A673 (cell line): ENCODE data around the gene TBC1D16. TPM values are rescaled to one million over a fixed set of nuclear protein-coding genes. Genes with fewer than 3 reads are reported as not detected.

ENCODE experiments used
- BruUV-seq: library from RNA; stranded (reverse); fragments of 400-500 nt; replicated peaks from 2 replicates; lab custom pipeline; 2021; lab: Mats Ljungman, UMichigan
- CTCF ChIA-PET: fragments of 300-600 bp; sonication (Branson Sonifier 250); formaldehyde crosslinking; loops from one replicate; lab custom pipeline; 2022; ENCODE audit warnings: antibody characterized with exemption; lab: Charles Lee
- POLR2A ChIA-PET: fragments of 300-600 bp; sonication (Branson Sonifier 250); formaldehyde crosslinking; loops from one replicate; lab custom pipeline; 2022; ENCODE audit warnings: antibody characterized with exemption; ENCODE audit not compliant: low non-redundant PET; lab: Charles Lee
- DNase-seq: peaks from one replicate; pipeline ENCODE4 v3.0.0-alpha.2; 2015; ENCODE audit warnings: low spot score
- H3K27ac ChIP-seq: fragments of 200-600 bp; sonication (generic); 2 replicates; pipeline ENCODE4 v1.5.1; 2016; ENCODE audit warnings: mixed run types, low read depth, mild to moderate bottlenecking, mixed read lengths, antibody characterized with exemption, low read length; ENCODE audit not compliant: poor library complexity, severe bottlenecking
- H3K27me3 ChIP-seq: fragments of 200-600 bp; sonication (generic); replicated peaks from 2 replicates; pipeline ENCODE4 v1.6.1; 2017; ENCODE audit warnings: mixed run types, low read depth, mild to moderate bottlenecking, mixed read lengths, antibody characterized with exemption, low read length; ENCODE audit not compliant: insufficient read depth, poor library complexity
- H3K36me3 ChIP-seq: fragments of 200-600 bp; sonication (generic); 2 replicates; pipeline ENCODE4 v1.6.1; 2016; ENCODE audit warnings: mixed run types, mild to moderate bottlenecking, mixed read lengths, antibody characterized with exemption, low read length; ENCODE audit not compliant: insufficient read depth, poor library complexity, severe bottlenecking
- H3K4me1 ChIP-seq: fragments of 200-600 bp; sonication (generic); 2 replicates; pipeline ENCODE4 v1.6.1; 2017; ENCODE audit warnings: mixed run types, mild to moderate bottlenecking, mixed read lengths, antibody characterized with exemption, low read length; ENCODE audit not compliant: insufficient read depth, poor library complexity, severe bottlenecking
- H3K4me3 ChIP-seq: fragments of 200-600 bp; sonication (generic); 2 replicates; pipeline ENCODE4 v1.5.1; 2016; ENCODE audit warnings: low read depth, mixed run types, mild to moderate bottlenecking, mixed read lengths, low read length; ENCODE audit not compliant: poor library complexity, severe bottlenecking
- H3K9me3 ChIP-seq: fragments of 200-600 bp; sonication (generic); 2 replicates; pipeline ENCODE4 v1.6.1; 2016; ENCODE audit warnings: mixed run types, low read depth, mild to moderate bottlenecking, mixed read lengths, antibody characterized with exemption, low read length; ENCODE audit not compliant: poor library complexity, severe bottlenecking
- EZH2 ChIP-seq: fragments of 200-600 bp; sonication (generic); IDR thresholded peaks from 2 replicates; pipeline ENCODE4 v1.6.1; 2017; ENCODE audit warnings: borderline replicate concordance, low read depth, mild to moderate bottlenecking, mixed read lengths, antibody characterized with exemption, low read length; ENCODE audit not compliant: poor library complexity, severe bottlenecking
- intact Hi-C: fragments of 100-400 bp; cut with micrococcal nuclease; formaldehyde crosslinking; loops from one replicate; pipeline ENCODE4 v1.10.0; 2022; ENCODE audit not compliant: unreplicated experiment
- total RNA-seq: library from RNA; stranded (reverse); gene quantifications from 2 replicates; pipeline ENCODE4 v1.2.3, GENCODE V29; 2021
- TF ChIP-seq, protein P1 (sequence below): fragments of 300-800, 200-600 bp; sonication (generic); conservative IDR thresholded peaks from 2 replicates; pipeline ENCODE4 v1.5.1; 2017; ENCODE audit warnings: low read depth, mild to moderate bottlenecking, antibody characterized with exemption, low read length, moderate library complexity, mixed read lengths

TBC1D16 gene
- total RNA-seq, 1 experiment from 2014 or later, result 49.1 TPM

- DNase-seq, result no peak
- no peak overlapping the region for H3K27ac ChIP-seq
- TF ChIP-seq, protein P1, sequence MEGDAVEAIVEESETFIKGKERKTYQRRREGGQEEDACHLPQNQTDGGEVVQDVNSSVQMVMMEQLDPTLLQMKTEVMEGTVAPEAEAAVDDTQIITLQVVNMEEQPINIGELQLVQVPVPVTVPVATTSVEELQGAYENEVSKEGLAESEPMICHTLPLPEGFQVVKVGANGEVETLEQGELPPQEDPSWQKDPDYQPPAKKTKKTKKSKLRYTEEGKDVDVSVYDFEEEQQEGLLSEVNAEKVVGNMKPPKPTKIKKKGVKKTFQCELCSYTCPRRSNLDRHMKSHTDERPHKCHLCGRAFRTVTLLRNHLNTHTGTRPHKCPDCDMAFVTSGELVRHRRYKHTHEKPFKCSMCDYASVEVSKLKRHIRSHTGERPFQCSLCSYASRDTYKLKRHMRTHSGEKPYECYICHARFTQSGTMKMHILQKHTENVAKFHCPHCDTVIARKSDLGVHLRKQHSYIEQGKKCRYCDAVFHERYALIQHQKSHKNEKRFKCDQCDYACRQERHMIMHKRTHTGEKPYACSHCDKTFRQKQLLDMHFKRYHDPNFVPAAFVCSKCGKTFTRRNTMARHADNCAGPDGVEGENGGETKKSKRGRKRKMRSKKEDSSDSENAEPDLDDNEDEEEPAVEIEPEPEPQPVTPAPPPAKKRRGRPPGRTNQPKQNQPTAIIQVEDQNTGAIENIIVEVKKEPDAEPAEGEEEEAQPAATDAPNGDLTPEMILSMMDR, result no peak
- no peak for TF ChIP-seq EZH2
- no peaks in the 10 kb centered on the region for H3K9me3 ChIP-seq
- H3K36me3 ChIP-seq, result peaks cover 8% of the 10 kb centered on the region
- CTCF ChIA-PET, result no interaction called here
- POLR2A ChIA-PET, result no interaction called here
- intact Hi-C loops, result no loop called here
- H3K27me3 ChIP-seq, result no peaks in the 10 kb centered on the region
- H3K4me1 ChIP-seq, result peaks cover 9% of the 10 kb centered on the region
- H3K4me3 ChIP-seq, result no peak overlapping the region
- BruUV-seq, result no TSS peak
These were observed 91.3 kb downstream of the TBC1D16 start for GRCh38 chr17:79944251-79944812.

DNA sequence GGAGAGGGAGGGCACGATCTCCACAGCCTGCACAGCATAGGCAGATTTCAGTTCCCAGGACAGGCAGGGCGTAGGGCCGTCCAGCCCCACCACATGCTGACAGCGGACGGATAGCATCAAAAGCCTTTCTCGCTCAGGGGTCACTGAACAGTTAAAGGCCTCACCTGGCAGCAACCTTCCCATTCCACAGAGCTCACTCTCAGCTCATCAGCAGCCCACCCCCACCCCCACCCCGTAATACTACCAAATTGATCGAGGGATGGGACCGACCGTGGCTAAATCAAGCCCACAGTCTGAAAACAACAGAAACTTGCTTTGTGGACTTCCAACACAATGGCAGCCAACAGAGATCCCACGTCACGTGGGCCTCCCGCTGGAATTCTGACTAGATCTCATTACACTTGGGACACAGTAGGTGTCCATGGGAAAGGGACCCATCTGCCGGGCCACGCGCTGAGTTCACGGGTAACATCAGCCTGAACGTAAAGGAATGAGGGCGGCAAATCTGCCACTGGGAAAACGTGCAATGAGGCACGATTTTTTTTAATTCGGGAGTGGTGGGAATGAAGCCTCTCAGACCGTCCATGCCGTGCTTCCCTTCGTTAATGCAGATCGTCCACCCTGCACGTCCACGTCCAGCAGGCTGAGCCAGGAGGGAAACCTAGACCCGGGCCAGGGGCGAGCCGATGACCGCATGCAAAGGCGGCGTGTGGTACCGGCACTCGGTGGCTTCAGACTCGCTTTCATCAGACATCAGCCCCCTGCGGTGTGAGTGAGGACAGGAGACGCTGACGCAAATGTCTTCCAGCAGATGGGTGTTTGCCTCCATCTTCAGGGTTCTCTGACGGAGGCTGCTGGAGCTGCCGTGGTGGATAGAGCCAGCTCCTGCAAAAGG lies 92.1 kb downstream of the TBC1D16 start:
- no TSS peak for BruUV-seq
- intact Hi-C loops, result no loop called here
- H3K9me3 ChIP-seq, result no peaks in the 10 kb centered on the region
- H3K36me3 ChIP-seq, result peaks cover 8% of the 10 kb centered on the region
- H3K4me1 ChIP-seq, result peaks cover 2% of the 10 kb centered on the region
- POLR2A ChIA-PET, result no interaction called here
- TF ChIP-seq EZH2, result no peak
- TF ChIP-seq, protein P1, result no peak
- H3K27ac ChIP-seq, result no peak overlapping the region
- DNase-seq, result no peak
- no peak overlapping the region for H3K4me3 ChIP-seq
- no peaks in the 10 kb centered on the region for H3K27me3 ChIP-seq
- CTCF ChIA-PET, result no interaction called here

DNA sequence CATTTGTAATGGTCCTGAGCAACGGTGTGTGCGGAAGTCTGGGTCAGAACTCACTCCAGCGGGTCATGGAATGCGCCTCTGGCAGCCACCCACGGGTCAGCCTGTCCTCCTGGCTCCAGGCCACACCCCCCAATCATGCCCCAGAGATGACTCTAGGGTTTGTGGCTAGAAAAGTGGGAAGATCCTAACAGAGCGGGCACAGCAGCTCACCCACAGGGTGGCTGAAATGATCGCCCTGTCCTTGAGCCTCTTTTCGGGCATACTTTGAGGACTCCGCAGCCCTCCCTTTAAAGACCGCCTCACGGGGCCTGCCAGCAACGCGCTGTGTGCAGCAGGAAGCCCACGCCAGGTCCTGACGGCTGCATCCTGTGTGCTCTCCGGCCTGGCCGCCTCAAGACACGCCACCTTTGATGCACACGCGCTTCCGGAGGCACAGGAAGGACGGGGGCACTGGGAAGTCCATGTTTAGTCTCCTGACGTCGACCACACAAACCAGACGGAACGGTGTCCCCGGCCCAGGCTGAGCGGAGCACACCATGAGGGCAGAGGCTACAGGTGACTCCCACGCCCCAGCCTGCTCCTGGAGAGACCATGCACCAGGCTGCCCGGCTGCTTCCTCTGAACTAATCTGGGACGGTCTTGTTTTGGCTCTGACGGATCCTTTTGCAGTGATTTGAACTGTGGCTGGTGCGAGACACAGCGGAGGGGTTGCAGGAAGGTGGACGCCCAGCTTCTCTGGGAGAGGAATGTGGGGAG lies 92.9 kb downstream of the TBC1D16 start:
- peaks cover 7% of the 10 kb centered on the region for H3K4me1 ChIP-seq
- no peaks in the 10 kb centered on the region for H3K27me3 ChIP-seq
- TF ChIP-seq, protein P1, result no peak
- no peak for TF ChIP-seq EZH2
- intact Hi-C loops, result no loop called here
- peaks cover 8% of the 10 kb centered on the region for H3K36me3 ChIP-seq
- no peaks in the 10 kb centered on the region for H3K9me3 ChIP-seq
- ChIA-PET CTCF (no interaction called here), POLR2A (no interaction called here)
- no peak overlapping the region for H3K4me3 ChIP-seq
- DNase-seq, result no peak
- BruUV-seq, result no TSS peak
- H3K27ac ChIP-seq, result no peak overlapping the region
